AG04449 (cell line): ENCODE results near the gene TGFBR2.

Source experiments
- CTCF ChIA-PET: fragments of 350-600 bp; formaldehyde crosslinking; extraction: SDS; loops from one replicate; lab custom pipeline; 2021; ENCODE audit warnings: antibody characterized with exemption; lab: Yijun Ruan, JAX
- POLR2A ChIA-PET: fragments of 400-600, 350-600 bp; formaldehyde crosslinking; extraction: SDS; loops from one replicate; lab custom pipeline; 2020; ENCODE audit warnings: antibody characterized with exemption, inconsistent platforms; lab: Yijun Ruan, JAX
- DNase-seq: peaks from one replicate; pipeline ENCODE4 v3.0.0-alpha.2; 2010; ENCODE audit warnings: low read depth, low spot score
- H3K4me3 ChIP-seq: 2 replicates; pipeline ENCODE4 v1.5.1; 2011; ENCODE audit warnings: low read depth, mild to moderate bottlenecking, control low read depth, low read length
- CTCF ChIP-seq: IDR thresholded peaks from one replicate; pipeline ENCODE4 v1.5.1; 2011; ENCODE audit warnings: mild to moderate bottlenecking, moderate library complexity, low read length, control low read depth, inconsistent platforms; ENCODE audit not compliant: insufficient read depth; ENCODE audit errors: missing control alignments

The TGFBR2 gene

GRCh38 chr3:30724863-30725262 lies 118.5 kb downstream of the TGFBR2 start:
- POLR2A ChIA-PET = no interaction called here
- CTCF ChIA-PET = no interaction called here

GRCh38 chr3:30728143-30728542 lies 121.7 kb downstream of the TGFBR2 start:
- ChIA-PET CTCF (interaction anchor here (1.7 kb wide), 1 partner anchor 716 kb away, joined by 5 read pairs; no protein-coding TSS in a partner anchor), POLR2A (no interaction called here)
- no peak for DNase-seq
- no peak overlapping the region for H3K4me3 ChIP-seq
- no peak for TF ChIP-seq CTCF

More at GRCh38 chr3:30724863-30725262, 118.5 kb downstream of the TGFBR2 start:
- no peak overlapping the region for H3K4me3 ChIP-seq
- no peak for TF ChIP-seq CTCF
- DNase-seq = no peak

GRCh38 chr3:30729512-30729911 lies 123.1 kb downstream of the TGFBR2 start:
- no peak overlapping the region for H3K4me3 ChIP-seq
- DNase-seq = no peak
- POLR2A ChIA-PET = interaction anchor here (0.6 kb wide), 1 partner anchor 58 kb away, joined by 3 read pairs; no protein-coding TSS in a partner anchor
- CTCF ChIA-PET = interaction anchor here (0.7 to 1.4 kb wide), 2 partner anchors 9 to 687 kb away, joined by 3 to 4 read pairs; no protein-coding TSS in a partner anchor
- TF ChIP-seq CTCF = no peak

- CTCF ChIA-PET = interaction anchor here (1.4 kb wide), 1 partner anchor 688 kb away, joined by 4 read pairs; no protein-coding TSS in a partner anchor
- TF ChIP-seq CTCF = no peak
- DNase-seq = no peak
- no peak overlapping the region for H3K4me3 ChIP-seq
- POLR2A ChIA-PET = interaction anchor here (0.6 kb wide), 1 partner anchor 58 kb away, joined by 3 read pairs; no protein-coding TSS in a partner anchor
Observed at GRCh38 chr3:30729936-30730335, 123.5 kb downstream of the TGFBR2 start.

GRCh38 chr3:30730967-30731366 lies 124.6 kb downstream of the TGFBR2 start:
- TF ChIP-seq CTCF = no peak
- POLR2A ChIA-PET = no interaction called here
- DNase-seq = no peak
- no peak overlapping the region for H3K4me3 ChIP-seq
- CTCF ChIA-PET = interaction anchor here (1.1 to 1.4 kb wide), 3 partner anchors 8 to 689 kb away, joined by 3 to 4 read pairs (median 3); no protein-coding TSS in a partner anchor

- ChIA-PET CTCF (interaction anchor here (1.3 to 1.9 kb wide), 2 partner anchors 18 to 692 kb away, joined by 4 to 6 read pairs; no protein-coding TSS in a partner anchor), POLR2A (no interaction called here)
- DNase-seq = no peak
- TF ChIP-seq CTCF = no peak
- no peak overlapping the region for H3K4me3 ChIP-seq
Observed at GRCh38 chr3:30733209-30733608, 126.8 kb downstream of the TGFBR2 start.
